ENCODE measurements around the gene CLECL1. TPM values are rescaled to one million over a fixed set of nuclear protein-coding genes. Genes with fewer than 3 reads are reported as not detected.
"Not testable (repeated sequence)": the region's sequence is repeated elsewhere in the genome, so short reads cannot be mapped to it uniquely, and the experiment has no call there.

CLECL1 gene
- total and polyA plus RNA-seq, 9 donors: 0.18 to 0.35 (median 0.26) TPM; not detected in 6

DNA sequence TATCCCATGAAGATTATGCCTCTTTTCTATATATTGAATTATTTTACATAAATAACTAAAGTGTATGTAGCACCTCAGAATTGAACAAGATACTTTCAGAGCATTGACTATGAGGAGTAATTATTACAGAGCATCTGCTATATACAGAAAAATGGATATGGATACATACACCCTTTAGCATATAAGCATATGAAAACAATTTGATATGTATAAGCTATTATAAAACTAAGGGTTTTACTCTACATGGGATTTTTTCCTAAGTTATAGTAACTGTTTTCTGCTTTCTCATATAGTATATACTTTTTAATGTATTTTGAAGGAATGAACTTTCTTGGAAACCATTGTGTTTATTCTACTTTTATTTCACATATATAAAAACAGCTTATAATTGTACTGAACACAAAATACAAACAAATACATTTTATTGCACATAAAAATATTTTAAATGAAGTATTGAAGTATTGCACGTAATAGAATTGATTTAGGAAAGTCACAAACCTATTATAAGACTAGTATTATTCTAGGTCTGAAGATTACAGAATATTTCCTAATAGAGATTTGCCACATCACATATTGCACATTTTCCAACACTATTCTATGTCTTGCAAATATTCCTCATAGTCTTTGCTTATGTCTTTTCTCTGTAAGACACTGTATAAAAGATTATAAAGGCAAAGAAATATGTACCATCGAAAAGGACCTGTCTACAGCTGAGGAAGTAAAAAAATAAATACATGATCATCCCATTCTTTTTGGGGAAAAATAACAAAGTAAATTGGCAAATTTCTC is 19.4 kb upstream of the CLECL1 start:
- no peaks in the 10 kb centered on the region for H3K36me3 ChIP-seq (ENCODE audit: control insufficient read depth, insufficient read depth, low read length)
- H3K9me3 ChIP-seq (replicated peaks; ENCODE audit: control insufficient read depth, low read depth, low read length): no peaks in the 10 kb centered on the region
- DNase-seq: no peak
- no peak overlapping the region for H3K4me3 ChIP-seq (ENCODE audit: low read length)
- H3K27ac ChIP-seq (ENCODE audit: low read length): no peak overlapping the region
- no peaks in the 10 kb centered on the region for H3K27me3 ChIP-seq (ENCODE audit: control insufficient read depth, insufficient read depth, low read length)
- no CpG with 5 or more reads among the region's 2 CpGs for WGBS (ENCODE audit: insufficient coverage)
- H3K4me1 ChIP-seq (ENCODE audit: control insufficient read depth, insufficient read depth, low read length): no peaks in the 10 kb centered on the region

- Histone ChIP-seq H3K4me3 (ENCODE audit: low read length) (no peak overlapping the region), H3K36me3 (ENCODE audit: control insufficient read depth, insufficient read depth, low read length) (no peaks in the 10 kb centered on the region), H3K27ac (ENCODE audit: low read length) (no peak overlapping the region), H3K27me3 (ENCODE audit: control insufficient read depth, insufficient read depth, low read length) (no peaks in the 10 kb centered on the region), H3K9me3 (replicated peaks; ENCODE audit: control insufficient read depth, low read depth, low read length) (no peaks in the 10 kb centered on the region), H3K4me1 (ENCODE audit: control insufficient read depth, insufficient read depth, low read length) (no peaks in the 10 kb centered on the region)
- WGBS (ENCODE audit: insufficient coverage): 55% methylated on average over 4 of the region's 9 CpGs
- no peak for DNase-seq
Measured at GRCh38 chr12:9751204-9752144, 18.6 kb upstream of the CLECL1 start.

GRCh38 chr12:9750276-9751203 is 17.6 kb upstream of the CLECL1 start:
- no peaks in the 10 kb centered on the region for H3K9me3 ChIP-seq (replicated peaks; ENCODE audit: control insufficient read depth, low read depth, low read length)
- 0% methylated on average over 8 of the region's 20 CpGs for WGBS (ENCODE audit: insufficient coverage)
- peak; percentile 74 for DNase-seq
- H3K27me3 ChIP-seq (ENCODE audit: control insufficient read depth, insufficient read depth, low read length): no peaks in the 10 kb centered on the region
- no peak overlapping the region for H3K27ac ChIP-seq (ENCODE audit: low read length)
- H3K4me3 ChIP-seq (ENCODE audit: low read length): no peak overlapping the region
- H3K4me1 ChIP-seq (ENCODE audit: control insufficient read depth, insufficient read depth, low read length): no peaks in the 10 kb centered on the region
- H3K36me3 ChIP-seq (ENCODE audit: control insufficient read depth, insufficient read depth, low read length): no peaks in the 10 kb centered on the region

DNA sequence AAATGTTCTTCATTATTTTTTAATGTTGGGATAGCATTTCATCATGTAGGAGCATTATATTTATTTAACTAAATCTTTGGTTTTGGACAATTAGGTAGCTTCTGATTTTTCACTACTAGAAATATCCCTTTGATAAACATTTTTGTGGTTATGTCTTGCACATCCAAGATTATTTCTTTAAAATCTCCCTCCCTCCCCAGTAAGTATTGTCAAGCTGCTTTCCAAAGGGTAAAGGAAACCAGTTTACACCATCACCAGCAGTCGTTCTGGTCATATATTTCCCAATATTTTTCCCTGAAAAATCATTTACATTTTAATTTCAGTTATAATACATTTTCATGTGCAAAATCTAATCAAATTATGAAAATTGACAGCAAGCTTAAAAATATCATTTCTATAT is 16.7 kb upstream of the CLECL1 start:
- no peaks in the 10 kb centered on the region for H3K36me3 ChIP-seq (ENCODE audit: control insufficient read depth, insufficient read depth, low read length)
- no peaks in the 10 kb centered on the region for H3K27me3 ChIP-seq (ENCODE audit: control insufficient read depth, insufficient read depth, low read length)
- no peak for DNase-seq
- no peak overlapping the region for H3K4me3 ChIP-seq (ENCODE audit: low read length)
- H3K27ac ChIP-seq (ENCODE audit: low read length): no peak overlapping the region
- no peaks in the 10 kb centered on the region for H3K9me3 ChIP-seq (replicated peaks; ENCODE audit: control insufficient read depth, low read depth, low read length)
- no CpG with 5 or more reads among the region's 1 CpG for WGBS (ENCODE audit: insufficient coverage)
- H3K4me1 ChIP-seq (ENCODE audit: control insufficient read depth, insufficient read depth, low read length): no peaks in the 10 kb centered on the region

GRCh38 chr12:9745199-9745598 is 12.3 kb upstream of the CLECL1 start:
- H3K9me3 ChIP-seq (replicated peaks; ENCODE audit: control insufficient read depth, low read depth, low read length): no peaks in the 10 kb centered on the region
- H3K4me1 ChIP-seq (ENCODE audit: control insufficient read depth, insufficient read depth, low read length): no peaks in the 10 kb centered on the region
- H3K4me3 ChIP-seq (ENCODE audit: low read length): no peak overlapping the region
- H3K36me3 ChIP-seq (ENCODE audit: control insufficient read depth, insufficient read depth, low read length): no peaks in the 10 kb centered on the region
- 27% methylated on average over 2 of the region's 3 CpGs for WGBS (ENCODE audit: insufficient coverage)
- H3K27ac ChIP-seq (ENCODE audit: low read length): no peak overlapping the region
- DNase-seq: no peak
- no peaks in the 10 kb centered on the region for H3K27me3 ChIP-seq (ENCODE audit: control insufficient read depth, insufficient read depth, low read length)

GRCh38 chr12:9742661-9743060 is 9.8 kb upstream of the CLECL1 start:
- WGBS (ENCODE audit: insufficient coverage): 37% methylated on average over 4 of the region's 5 CpGs
- no peak overlapping the region for H3K4me3 ChIP-seq (ENCODE audit: low read length)
- no peaks in the 10 kb centered on the region for H3K36me3 ChIP-seq (ENCODE audit: control insufficient read depth, insufficient read depth, low read length)
- H3K27ac ChIP-seq (ENCODE audit: low read length): no peak overlapping the region
- H3K27me3 ChIP-seq (ENCODE audit: control insufficient read depth, insufficient read depth, low read length): no peaks in the 10 kb centered on the region
- no peaks in the 10 kb centered on the region for H3K9me3 ChIP-seq (replicated peaks; ENCODE audit: control insufficient read depth, low read depth, low read length)
- no peak for DNase-seq
- no peaks in the 10 kb centered on the region for H3K4me1 ChIP-seq (ENCODE audit: control insufficient read depth, insufficient read depth, low read length)

- Histone ChIP-seq H3K4me3 (ENCODE audit: low read length) (no peak overlapping the region), H3K27ac (ENCODE audit: low read length) (no peak overlapping the region), H3K9me3 (replicated peaks; ENCODE audit: control insufficient read depth, low read depth, low read length) (no peaks in the 10 kb centered on the region), H3K27me3 (ENCODE audit: control insufficient read depth, insufficient read depth, low read length) (no peaks in the 10 kb centered on the region), H3K4me1 (ENCODE audit: control insufficient read depth, insufficient read depth, low read length) (no peaks in the 10 kb centered on the region), H3K36me3 (ENCODE audit: control insufficient read depth, insufficient read depth, low read length) (no peaks in the 10 kb centered on the region)
- no peak for DNase-seq
- no CpG with 5 or more reads among the region's 4 CpGs for WGBS (ENCODE audit: insufficient coverage)
Measured at GRCh38 chr12:9741726-9742125, 8.8 kb upstream of the CLECL1 start.

DNA sequence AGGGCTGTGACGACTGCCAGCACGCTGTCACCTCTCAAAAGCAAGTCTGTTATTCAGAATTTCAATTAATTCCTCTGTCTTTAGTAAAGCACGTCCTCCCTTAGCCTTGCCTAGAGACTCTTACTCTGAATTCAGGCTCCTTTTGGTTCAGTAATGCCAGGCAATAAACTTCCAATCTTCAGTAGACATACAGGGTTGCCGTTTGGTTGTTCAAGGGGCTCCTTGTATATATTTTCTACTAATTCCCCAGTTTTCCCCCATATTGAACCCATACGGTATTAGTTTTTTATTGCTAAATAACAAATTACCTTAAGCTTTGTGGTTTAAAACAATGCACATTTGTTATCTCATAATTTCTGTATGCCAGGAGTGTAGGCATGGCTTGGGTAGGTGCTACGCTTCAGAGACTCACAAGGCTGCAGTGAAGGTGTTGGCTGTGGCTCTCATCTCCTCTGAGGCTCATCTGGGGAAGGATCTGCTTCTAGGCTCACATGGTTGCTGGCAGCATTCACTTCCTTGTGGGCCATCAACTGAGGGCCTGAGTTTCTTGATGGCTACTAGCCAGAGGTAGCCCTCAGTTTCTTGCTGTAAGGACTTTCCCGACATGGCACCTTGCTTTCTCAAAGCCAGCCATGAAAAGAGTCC is 7.3 kb upstream of the CLECL1 start:
- Histone ChIP-seq H3K27me3 (ENCODE audit: control insufficient read depth, insufficient read depth, low read length) (no peaks in the 10 kb centered on the region), H3K36me3 (ENCODE audit: control insufficient read depth, insufficient read depth, low read length) (no peaks in the 10 kb centered on the region), H3K27ac (ENCODE audit: low read length) (no peak overlapping the region), H3K9me3 (replicated peaks; ENCODE audit: control insufficient read depth, low read depth, low read length) (no peaks in the 10 kb centered on the region), H3K4me1 (ENCODE audit: control insufficient read depth, insufficient read depth, low read length) (no peaks in the 10 kb centered on the region), H3K4me3 (ENCODE audit: low read length) (no peak overlapping the region)
- 78% methylated on average over 4 of the region's 7 CpGs for WGBS (ENCODE audit: insufficient coverage)
- DNase-seq: no peak

GRCh38 chr12:9739404-9740105 is 6.7 kb upstream of the CLECL1 start:
- DNase-seq; H3K27me3 ChIP-seq (ENCODE audit: control insufficient read depth, insufficient read depth, low read length); H3K4me1 ChIP-seq (ENCODE audit: control insufficient read depth, insufficient read depth, low read length); H3K27ac ChIP-seq (ENCODE audit: low read length); H3K36me3 ChIP-seq (ENCODE audit: control insufficient read depth, insufficient read depth, low read length); H3K9me3 ChIP-seq (replicated peaks; ENCODE audit: control insufficient read depth, low read depth, low read length); H3K4me3 ChIP-seq (ENCODE audit: low read length): not testable (repeated sequence)
- WGBS (ENCODE audit: insufficient coverage): 66% methylated on average over 45 of the region's 54 CpGs
